H9 (cell line): ENCODE measurements around the gene CPNE8. TPM values are rescaled to one million over a fixed set of nuclear protein-coding genes. Genes with fewer than 3 reads are reported as not detected.

Source experiments
- DNase-seq: peaks from one replicate; pipeline ENCODE4 v3.0.0-alpha.2; 2017
- H2AFZ ChIP-seq: one replicate; pipeline ENCODE4 v1.6.1; 2013; ENCODE audit warnings: mild to moderate bottlenecking, low read length, control low read depth, moderate library complexity
- H2AK5ac ChIP-seq: 2 replicates; pipeline ENCODE4 v1.6.1; 2013; ENCODE audit warnings: low read length, control low read depth, mixed read lengths; ENCODE audit not compliant: insufficient read length
- H2BK120ac ChIP-seq: one replicate; pipeline ENCODE4 v1.6.1; 2013; ENCODE audit warnings: low read depth, mild to moderate bottlenecking, low read length, control low read depth, inconsistent platforms; ENCODE audit not compliant: poor library complexity, severe bottlenecking
- H2BK12ac ChIP-seq: 2 replicates; pipeline ENCODE4 v1.6.1; 2013; ENCODE audit warnings: low read length, control low read depth, mixed read lengths, low read depth; ENCODE audit not compliant: insufficient read length
- H2BK15ac ChIP-seq: 2 replicates; pipeline ENCODE4 v1.6.1; 2013; ENCODE audit warnings: low read depth, low read length, control low read depth
- H2BK20ac ChIP-seq: one replicate; pipeline ENCODE4 v1.6.1; 2013; ENCODE audit warnings: low read depth, mild to moderate bottlenecking, low read length, control low read depth, inconsistent platforms; ENCODE audit not compliant: poor library complexity, severe bottlenecking
- H2BK5ac ChIP-seq: 2 replicates; pipeline ENCODE4 v1.6.1; 2013; ENCODE audit warnings: low read length, control low read depth, mixed read lengths; ENCODE audit not compliant: insufficient read length
- H3K14ac ChIP-seq: 2 replicates; pipeline ENCODE4 v1.6.1; 2013; ENCODE audit warnings: low read length, control low read depth; ENCODE audit not compliant: insufficient read depth
- H3K18ac ChIP-seq: 2 replicates; pipeline ENCODE4 v1.6.1; 2013; ENCODE audit warnings: low read depth, mild to moderate bottlenecking, mixed read lengths, low read length, control low read depth; ENCODE audit not compliant: insufficient read length
- H3K23ac ChIP-seq: 2 replicates; pipeline ENCODE4 v1.6.1; 2013; ENCODE audit warnings: low read length, control low read depth, mixed read lengths, low read depth; ENCODE audit not compliant: insufficient read length
- H3K23me2 ChIP-seq: 2 replicates; pipeline ENCODE4 v1.6.1; 2013; ENCODE audit warnings: low read depth, mild to moderate bottlenecking, mixed read lengths, low read length, control low read depth; ENCODE audit not compliant: insufficient read length, poor library complexity, severe bottlenecking
- H3K27ac ChIP-seq: 2 replicates; pipeline ENCODE4 v1.5.1; 2013; ENCODE audit warnings: low read length, control low read depth, mixed read lengths, low read depth; ENCODE audit not compliant: insufficient read length
- H3K27me3 ChIP-seq: 2 replicates; pipeline ENCODE4 v1.6.1; 2013; ENCODE audit warnings: low read length, control low read depth, inconsistent platforms; ENCODE audit not compliant: insufficient read depth
- H3K4ac ChIP-seq: 2 replicates; pipeline ENCODE4 v1.6.1; 2013; ENCODE audit warnings: low read depth, mild to moderate bottlenecking, control low read depth, inconsistent platforms, low read length, moderate library complexity
- H3K4me1 ChIP-seq: 2 replicates; pipeline ENCODE4 v1.6.1; 2013; ENCODE audit warnings: low read length, control low read depth, inconsistent platforms; ENCODE audit not compliant: insufficient read depth
- H3K4me2 ChIP-seq: 2 replicates; pipeline ENCODE4 v1.6.1; 2013; ENCODE audit warnings: low read length, control low read depth, mixed read lengths; ENCODE audit not compliant: insufficient read length, insufficient read depth
- H3K56ac ChIP-seq: 2 replicates; pipeline ENCODE4 v1.6.1; 2013; ENCODE audit warnings: low read depth, mild to moderate bottlenecking, mixed read lengths, low read length, control low read depth; ENCODE audit not compliant: insufficient read length
- H3K79me1 ChIP-seq: 2 replicates; pipeline ENCODE4 v1.6.1; 2013; ENCODE audit warnings: low read depth, mild to moderate bottlenecking, moderate library complexity, low read length, control low read depth, inconsistent platforms; ENCODE audit not compliant: insufficient read depth, poor library complexity, severe bottlenecking
- H3K79me2 ChIP-seq: 2 replicates; pipeline ENCODE4 v1.6.1; 2013; ENCODE audit warnings: low read length, control low read depth, inconsistent platforms; ENCODE audit not compliant: insufficient read depth
- H3K9ac ChIP-seq: 2 replicates; pipeline ENCODE4 v1.6.1; 2013; ENCODE audit warnings: low read length, control low read depth, mixed read lengths; ENCODE audit not compliant: insufficient read length; ENCODE audit errors: extremely low read depth
- H3K9me3 ChIP-seq: one replicate; pipeline ENCODE4 v1.6.1; 2013; ENCODE audit warnings: low read depth, low read length, inconsistent platforms; ENCODE audit not compliant: control insufficient read depth
- H3T11ph ChIP-seq: one replicate; pipeline ENCODE4 v1.6.1; 2013; ENCODE audit warnings: mild to moderate bottlenecking, low read length, control low read depth, inconsistent platforms
- H4K20me1 ChIP-seq: one replicate; pipeline ENCODE4 v1.6.1; 2013; ENCODE audit not compliant: control insufficient read depth, insufficient read length, insufficient read depth
- H4K5ac ChIP-seq: 2 replicates; pipeline ENCODE4 v1.6.1; 2013; ENCODE audit warnings: low read depth, mild to moderate bottlenecking, mixed read lengths, low read length, control low read depth; ENCODE audit not compliant: insufficient read length
- H4K8ac ChIP-seq: replicated peaks from 2 replicates; pipeline ENCODE4 v1.6.1; 2013; ENCODE audit warnings: low read length, control low read depth, mixed read lengths, low read depth; ENCODE audit not compliant: insufficient read length
- H4K91ac ChIP-seq: 2 replicates; pipeline ENCODE4 v1.6.1; 2013; ENCODE audit warnings: low read depth, mild to moderate bottlenecking, moderate library complexity, mixed read lengths, low read length, control low read depth; ENCODE audit not compliant: insufficient read length
- H3K27ac Mint-ChIP-seq, 3 experiments: 2 replicates in 2 of 3; 3 replicates in 1 of 3; pipeline ENCODE4 v1.8.0; 2020 to 2021; ENCODE audit warnings: mixed read lengths in 3 of 3, mild to moderate bottlenecking in 1 of 3, moderate library complexity in 1 of 3
- H3K27me3 Mint-ChIP-seq: 2 replicates; pipeline ENCODE4 v1.8.0; 2021; ENCODE audit warnings: low read depth, mild to moderate bottlenecking, moderate library complexity, mixed read lengths
- H3K36me3 Mint-ChIP-seq, 3 experiments: 2 replicates in 2 of 3; 3 replicates in 1 of 3; pipeline ENCODE4 v1.8.0; 2020 to 2021; ENCODE audit warnings: low read depth in 3 of 3, mixed read lengths in 3 of 3; ENCODE audit not compliant: insufficient read depth in 1 of 3
- H3K4me1 Mint-ChIP-seq, 2 experiments: 2 replicates each; pipeline ENCODE4 v1.8.0; 2020; ENCODE audit warnings: mixed read lengths in 2 of 2
- H3K4me3 Mint-ChIP-seq, 2 experiments: 2 replicates in 1 of 2; 3 replicates in 1 of 2; pipeline ENCODE4 v1.8.0; 2020 to 2021; ENCODE audit warnings: mild to moderate bottlenecking in 2 of 2, mixed read lengths in 2 of 2, moderate library complexity in 1 of 2
- H3K9me3 Mint-ChIP-seq, 2 experiments: 2 replicates in 1 of 2; 3 replicates in 1 of 2; pipeline ENCODE4 v1.8.0; 2020; ENCODE audit warnings: mild to moderate bottlenecking in 2 of 2, mixed read lengths in 2 of 2, moderate library complexity in 1 of 2
- WGBS: extraction: QIAGEN DNeasy Blood & Tissue Kit; methylation state at CpG from one replicate; pipeline ENCODE4 v1.1.7; 2013; ENCODE audit warnings: missing lambda C conversion rate, low lambda C conversion rate, mixed read lengths; ENCODE audit not compliant: insufficient read length; ENCODE audit errors: extremely low coverage; 5-methylcytosine and 5-hydroxymethylcytosine counted together
- total RNA-seq: library from RNA; stranded (reverse); gene quantifications from 2 replicates; pipeline ENCODE4 v1.2.1, GENCODE V29; 2021
- TF ChIP-seq, protein P1 (sequence below): fragments of 200-600 bp; sonication (generic); conservative IDR thresholded peaks from 3 replicates; pipeline ENCODE4 v1.8.0; 2021; ENCODE audit warnings: antibody characterized with exemption, mild to moderate bottlenecking

The CPNE8 gene
- total RNA-seq, 1 experiment from 2014 or later: 1.9 TPM

GRCh38 chr12:38823738-38824137, 81.7 kb downstream of the CPNE8 start:
- Histone ChIP-seq H2BK20ac (no peak overlapping the region), H3K56ac (no peak overlapping the region), H3K27me3 (no peaks in the 10 kb centered on the region), H4K8ac (no peak overlapping the region), H2AFZ (no peak overlapping the region), H2BK12ac (no peak overlapping the region), H3K14ac (no peak overlapping the region), H3K27ac (no peak overlapping the region), H3K23me2 (no peaks in the 10 kb centered on the region), H3K9ac (no peak overlapping the region), H3K4me1 (no peaks in the 10 kb centered on the region), H3K18ac (no peak overlapping the region), H2BK5ac (no peak overlapping the region), H3K4me2 (no peak overlapping the region), H4K91ac (no peak overlapping the region), H4K5ac (no peak overlapping the region), H3K79me1 (no peaks in the 10 kb centered on the region), H2BK120ac (no peak overlapping the region), H3K9me3 (no peaks in the 10 kb centered on the region), H2AK5ac (no peak overlapping the region), H3K4ac (no peak overlapping the region), H3T11ph (no peak overlapping the region), H3K79me2 (no peaks in the 10 kb centered on the region), H3K23ac (no peak overlapping the region), H2BK15ac (no peak overlapping the region), H4K20me1 (no peaks in the 10 kb centered on the region)
- no peak overlapping the region for H3K27ac Mint-ChIP-seq
- H3K27me3 Mint-ChIP-seq: no peaks in the 10 kb centered on the region
- H3K9me3 Mint-ChIP-seq: no peaks in the 10 kb centered on the region
- no CpG with 5 or more reads among the region's 6 CpGs for WGBS
- no peak for DNase-seq
- H3K36me3 Mint-ChIP-seq: no peaks in the 10 kb centered on the region; a peak in 1 of 7 replicates
- no peaks in the 10 kb centered on the region for H3K4me1 Mint-ChIP-seq
- H3K4me3 Mint-ChIP-seq: no peak overlapping the region
- TF ChIP-seq, protein P1, sequence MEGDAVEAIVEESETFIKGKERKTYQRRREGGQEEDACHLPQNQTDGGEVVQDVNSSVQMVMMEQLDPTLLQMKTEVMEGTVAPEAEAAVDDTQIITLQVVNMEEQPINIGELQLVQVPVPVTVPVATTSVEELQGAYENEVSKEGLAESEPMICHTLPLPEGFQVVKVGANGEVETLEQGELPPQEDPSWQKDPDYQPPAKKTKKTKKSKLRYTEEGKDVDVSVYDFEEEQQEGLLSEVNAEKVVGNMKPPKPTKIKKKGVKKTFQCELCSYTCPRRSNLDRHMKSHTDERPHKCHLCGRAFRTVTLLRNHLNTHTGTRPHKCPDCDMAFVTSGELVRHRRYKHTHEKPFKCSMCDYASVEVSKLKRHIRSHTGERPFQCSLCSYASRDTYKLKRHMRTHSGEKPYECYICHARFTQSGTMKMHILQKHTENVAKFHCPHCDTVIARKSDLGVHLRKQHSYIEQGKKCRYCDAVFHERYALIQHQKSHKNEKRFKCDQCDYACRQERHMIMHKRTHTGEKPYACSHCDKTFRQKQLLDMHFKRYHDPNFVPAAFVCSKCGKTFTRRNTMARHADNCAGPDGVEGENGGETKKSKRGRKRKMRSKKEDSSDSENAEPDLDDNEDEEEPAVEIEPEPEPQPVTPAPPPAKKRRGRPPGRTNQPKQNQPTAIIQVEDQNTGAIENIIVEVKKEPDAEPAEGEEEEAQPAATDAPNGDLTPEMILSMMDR: no peak
